Measurements from ENCODE around the gene MRPS22.
A peak's percentile ranks its signal among the peaks of the same experiment; 100 is the strongest.

MRPS22 gene

DNA sequence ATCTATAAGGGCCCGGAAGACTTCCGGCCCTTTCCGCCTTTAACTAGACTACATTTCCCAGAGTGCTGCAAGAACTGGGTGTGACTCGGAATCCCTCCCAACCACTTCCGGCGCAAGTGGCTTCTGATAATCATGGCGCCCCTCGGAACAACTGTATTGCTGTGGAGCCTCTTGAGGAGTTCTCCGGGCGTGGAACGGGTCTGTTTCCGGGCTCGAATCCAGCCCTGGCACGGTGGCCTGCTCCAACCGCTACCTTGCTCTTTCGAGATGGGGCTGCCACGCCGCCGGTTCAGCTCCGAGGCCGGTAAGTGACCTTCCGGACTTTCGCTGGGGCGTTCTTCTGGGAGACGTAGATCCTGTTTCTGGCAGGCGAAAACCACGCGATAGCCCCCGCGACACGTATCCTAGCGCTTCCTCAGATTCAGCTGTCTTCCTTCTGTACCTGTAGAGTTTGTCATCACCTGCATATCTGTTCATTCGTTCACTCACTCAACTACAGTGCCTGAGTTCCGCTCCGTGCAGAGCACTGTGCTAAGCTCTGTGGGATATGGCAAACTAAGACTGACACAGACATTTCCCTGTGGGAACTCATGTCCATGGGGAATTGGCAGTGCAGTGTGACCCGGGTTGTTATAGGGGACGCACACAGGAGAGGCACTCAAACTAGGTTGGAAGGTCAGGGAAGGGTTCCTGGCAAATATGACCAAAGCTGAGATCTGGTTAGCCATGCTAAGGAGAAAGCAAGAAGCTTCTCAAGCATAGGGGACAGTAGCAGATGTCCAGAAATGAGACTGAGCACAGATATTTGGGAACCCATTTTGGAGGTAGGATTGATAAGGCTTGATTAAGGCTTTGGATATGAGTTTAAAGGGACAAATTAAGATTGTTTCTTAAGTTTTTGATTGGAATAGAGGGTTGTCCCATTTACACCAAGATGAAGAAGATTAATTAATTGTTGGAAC is at the start of gene MRPS22:
Gene MRPS22, plus strand, starts transcription at position 126 of the 962 bp plus-strand sequence. Its CDS starts 7 bp downstream, at position 133.
- Histone ChIP-seq H3K36me3 (ENCODE audit: insufficient read depth, low read depth, low read length) (peaks cover 26% of the 10 kb centered on the region), H3K27me3 (ENCODE audit: insufficient read depth, low read length) (peaks cover 36% of the 10 kb centered on the region), H3K4me1 (ENCODE audit: insufficient read depth, low read length) (peaks cover 3% of the 10 kb centered on the region; the same call in 1 of the 2 replicates), H3K4me3 (ENCODE audit: low read length) (peak within 1 kb of the TSS; percentile 98), H3K9me3 (ENCODE audit: insufficient read depth, low read depth, low read length) (no peaks in the 10 kb centered on the region), H3K27ac (ENCODE audit: low read length) (peak within 1 kb of the TSS; percentile 76), H3K9ac (ENCODE audit: low read depth, low read length) (peak within 1 kb of the TSS; percentile 90)

DNA sequence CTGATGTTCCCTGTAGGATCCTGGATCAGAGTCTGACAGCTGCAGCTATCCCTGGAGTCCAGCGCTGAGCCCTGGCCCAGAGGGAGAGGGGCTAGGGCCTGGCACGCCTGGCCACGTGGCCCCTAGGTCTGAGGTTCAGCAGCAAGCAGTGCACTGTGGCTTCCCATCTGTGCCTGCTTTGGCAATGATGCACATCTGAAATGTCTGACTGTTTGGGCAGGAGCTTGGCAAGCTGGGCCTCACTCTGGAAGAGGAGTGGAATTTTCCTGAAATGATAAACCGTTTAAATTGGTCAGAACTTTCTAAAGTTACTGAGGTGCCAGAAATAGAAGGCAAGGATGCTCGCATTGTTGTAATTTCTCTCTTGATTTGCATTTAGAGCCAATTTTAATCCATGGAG is 48.8 kb upstream of the MRPS22 start:
- Histone ChIP-seq H3K9ac (ENCODE audit: low read depth, low read length) (no peak overlapping the region), H3K4me1 (ENCODE audit: insufficient read depth, low read length) (no peaks in the 10 kb centered on the region), H3K36me3 (ENCODE audit: insufficient read depth, low read depth, low read length) (no peaks in the 10 kb centered on the region), H3K27ac (ENCODE audit: low read length) (no peak overlapping the region), H3K9me3 (ENCODE audit: insufficient read depth, low read depth, low read length) (no peaks in the 10 kb centered on the region), H3K4me3 (ENCODE audit: low read length) (no peak overlapping the region), H3K27me3 (ENCODE audit: insufficient read depth, low read length) (no peaks in the 10 kb centered on the region)

DNA sequence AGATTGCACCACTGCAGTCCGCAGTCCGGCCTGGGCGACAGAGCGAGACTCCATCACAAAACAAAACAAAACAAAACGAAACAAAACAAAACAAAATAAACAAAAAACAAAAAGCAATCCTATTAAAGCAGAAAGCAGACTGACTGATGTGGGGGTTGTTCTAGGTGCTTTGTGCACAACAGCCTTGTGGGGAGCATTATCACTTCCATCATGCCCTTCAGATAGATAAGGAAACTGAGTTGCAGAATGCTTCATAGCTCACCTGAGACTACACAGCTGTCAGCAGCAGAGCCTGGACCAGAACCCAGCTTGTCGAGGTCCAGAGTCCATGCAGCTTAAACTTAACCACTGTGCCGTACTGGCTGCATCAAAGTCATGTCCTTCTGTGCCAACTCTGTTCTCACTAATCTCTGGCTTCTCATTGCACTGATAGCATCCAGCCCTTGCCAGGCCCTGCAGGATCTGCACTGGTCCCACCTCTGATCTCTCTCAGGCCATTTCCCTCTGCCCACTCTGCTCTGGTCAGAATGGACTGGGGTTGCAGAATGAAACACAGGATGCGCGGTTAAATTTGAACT is 47.6 kb upstream of the MRPS22 start:
- H3K36me3 ChIP-seq (ENCODE audit: insufficient read depth, low read depth, low read length): no peaks in the 10 kb centered on the region
- no peak overlapping the region for H3K9ac ChIP-seq (ENCODE audit: low read depth, low read length)
- no peak overlapping the region for H3K27ac ChIP-seq (ENCODE audit: low read length)
- no peak overlapping the region for H3K4me3 ChIP-seq (ENCODE audit: low read length)
- H3K27me3 ChIP-seq (ENCODE audit: insufficient read depth, low read length): no peaks in the 10 kb centered on the region
- H3K4me1 ChIP-seq (ENCODE audit: insufficient read depth, low read length): no peaks in the 10 kb centered on the region
- no peaks in the 10 kb centered on the region for H3K9me3 ChIP-seq (ENCODE audit: insufficient read depth, low read depth, low read length)

DNA sequence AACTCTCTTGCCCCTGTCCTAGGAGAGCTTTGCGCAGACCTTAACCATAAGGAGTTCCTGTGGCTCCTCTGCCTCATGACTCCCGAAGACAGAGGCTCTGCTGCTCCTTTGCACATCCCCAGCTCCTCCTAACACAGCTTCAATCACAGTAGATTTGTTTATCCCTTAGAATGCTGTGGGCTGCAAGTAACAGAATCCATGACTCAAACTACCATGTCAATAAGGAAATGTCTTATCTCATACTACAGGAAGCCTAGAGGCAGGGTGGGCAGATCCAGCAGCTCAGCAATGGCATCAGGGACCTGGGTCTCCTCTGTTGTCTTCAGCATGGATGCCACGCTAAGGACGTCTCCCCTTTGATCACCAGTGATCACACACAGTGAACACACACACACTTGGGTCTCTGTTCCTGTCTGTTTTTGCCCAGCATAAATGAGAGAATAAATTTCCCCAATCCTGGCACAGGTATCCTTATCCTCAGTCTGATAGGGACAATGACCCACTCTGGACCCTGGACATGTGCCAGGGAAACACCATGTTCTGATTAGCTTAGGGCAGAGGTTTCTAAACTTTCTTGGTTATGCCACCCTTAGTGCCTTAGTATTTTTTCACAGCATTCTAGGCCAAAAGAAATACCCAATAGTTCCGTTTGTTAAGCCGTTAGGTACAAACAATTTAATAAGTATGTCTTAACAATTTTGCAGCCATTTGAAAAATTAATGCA is 46.1 kb upstream of the MRPS22 start:
- Histone ChIP-seq H3K9me3 (ENCODE audit: insufficient read depth, low read depth, low read length) (no peaks in the 10 kb centered on the region), H3K27me3 (ENCODE audit: insufficient read depth, low read length) (no peaks in the 10 kb centered on the region), H3K9ac (ENCODE audit: low read depth, low read length) (no peak overlapping the region), H3K27ac (ENCODE audit: low read length) (no peak overlapping the region), H3K4me3 (ENCODE audit: low read length) (no peak overlapping the region), H3K4me1 (ENCODE audit: insufficient read depth, low read length) (no peaks in the 10 kb centered on the region), H3K36me3 (ENCODE audit: insufficient read depth, low read depth, low read length) (no peaks in the 10 kb centered on the region)

DNA sequence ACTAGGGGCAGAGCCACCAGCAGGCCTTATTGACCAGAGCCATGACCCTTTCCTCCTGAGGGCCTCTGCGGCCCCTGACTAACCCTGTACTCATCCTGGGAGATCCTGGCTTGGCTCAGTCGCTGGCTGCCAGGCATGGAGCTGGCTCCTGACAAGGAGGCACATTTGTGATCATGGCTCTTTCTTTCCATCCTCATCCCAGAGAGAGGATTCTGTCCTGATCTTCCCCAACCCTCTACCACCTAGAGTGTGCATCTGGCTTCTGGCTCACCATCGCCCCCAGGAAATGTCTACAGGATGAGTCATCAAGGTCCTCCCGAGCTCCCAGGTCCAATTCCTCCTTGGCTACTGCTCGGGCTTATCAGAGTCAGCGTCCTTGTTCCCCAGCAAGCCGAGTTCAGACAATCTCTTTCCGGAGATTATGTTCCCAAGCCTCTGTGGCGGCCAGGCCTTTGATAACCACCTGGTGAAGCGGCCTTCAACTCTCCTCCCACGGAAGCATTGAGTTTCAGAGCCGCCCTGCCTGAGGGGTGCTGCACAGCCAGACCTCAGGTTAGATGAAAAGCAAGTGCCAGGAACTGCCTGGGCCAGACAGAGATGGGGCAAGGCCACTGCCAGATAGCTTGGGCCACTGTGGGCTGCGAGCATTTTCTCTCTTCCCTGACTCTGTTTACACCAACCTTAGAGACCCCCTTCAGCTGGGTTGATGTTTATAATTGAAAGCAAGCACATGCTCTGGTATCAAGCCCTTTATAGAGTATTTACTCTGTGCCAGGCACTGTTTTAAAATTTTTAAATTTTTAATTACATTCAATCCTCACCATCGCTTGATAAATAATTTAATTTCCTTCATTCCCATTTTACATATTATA is 44.3 kb upstream of the MRPS22 start:
- no peak overlapping the region for H3K27ac ChIP-seq (ENCODE audit: low read length)
- no peaks in the 10 kb centered on the region; the same call in 1 of the 2 replicates for H3K4me1 ChIP-seq (ENCODE audit: insufficient read depth, low read length)
- H3K9ac ChIP-seq (ENCODE audit: low read depth, low read length): no peak overlapping the region

DNA sequence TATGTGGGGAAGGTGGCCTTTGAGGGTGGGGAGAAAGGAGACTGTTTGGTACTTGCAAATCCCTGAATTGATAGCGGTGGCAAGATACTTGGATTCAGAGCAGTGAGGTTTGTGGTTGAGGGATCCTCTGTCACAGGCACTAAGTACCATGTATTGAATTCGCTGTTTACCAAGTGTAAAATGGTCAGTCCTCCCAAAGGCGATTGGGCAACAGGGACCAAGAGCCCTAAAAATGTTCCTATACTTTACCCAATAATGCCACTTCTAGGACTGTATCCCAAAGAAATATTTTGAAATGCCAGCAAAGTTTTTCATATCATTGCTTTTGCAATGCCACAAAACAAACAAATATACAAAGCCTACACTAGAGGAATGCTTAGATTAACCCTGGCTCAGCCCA is 43.4 kb upstream of the MRPS22 start:
- Histone ChIP-seq H3K36me3 (ENCODE audit: insufficient read depth, low read depth, low read length) (no peaks in the 10 kb centered on the region), H3K27ac (ENCODE audit: low read length) (no peak overlapping the region), H3K27me3 (ENCODE audit: insufficient read depth, low read length) (no peaks in the 10 kb centered on the region), H3K4me1 (ENCODE audit: insufficient read depth, low read length) (no peaks in the 10 kb centered on the region; the same call in 1 of the 2 replicates), H3K9ac (ENCODE audit: low read depth, low read length) (no peak overlapping the region), H3K4me3 (ENCODE audit: low read length) (no peak overlapping the region), H3K9me3 (ENCODE audit: insufficient read depth, low read depth, low read length) (no peaks in the 10 kb centered on the region)

More for the DNA sequence above, 44.3 kb upstream of the MRPS22 start:
- H3K36me3 ChIP-seq (ENCODE audit: insufficient read depth, low read depth, low read length): no peaks in the 10 kb centered on the region
- H3K4me3 ChIP-seq (ENCODE audit: low read length): no peak overlapping the region
- H3K9me3 ChIP-seq (ENCODE audit: insufficient read depth, low read depth, low read length): no peaks in the 10 kb centered on the region
- H3K27me3 ChIP-seq (ENCODE audit: insufficient read depth, low read length): no peaks in the 10 kb centered on the region

DNA sequence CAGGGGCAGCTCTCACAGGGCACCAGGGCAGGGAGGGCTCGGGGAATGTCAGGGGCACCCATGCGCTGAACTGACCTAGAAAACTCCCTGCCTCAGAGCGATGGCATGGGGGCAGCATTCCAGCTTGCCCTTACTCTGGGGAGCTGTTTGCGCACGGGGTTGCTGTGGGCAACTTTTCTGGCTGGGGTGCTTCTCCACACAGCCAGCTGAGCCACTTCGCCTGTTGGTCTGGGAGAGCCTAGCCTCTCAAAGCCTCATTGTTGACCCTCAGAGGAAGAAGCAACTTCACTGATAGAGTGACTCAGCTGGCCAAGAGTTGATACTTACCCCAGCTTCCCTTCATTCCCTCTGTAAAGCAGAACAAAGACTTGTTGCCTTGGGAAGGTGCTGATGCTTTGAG is 42.6 kb upstream of the MRPS22 start:
- Histone ChIP-seq H3K36me3 (ENCODE audit: insufficient read depth, low read depth, low read length) (no peaks in the 10 kb centered on the region), H3K4me1 (ENCODE audit: insufficient read depth, low read length) (no peaks in the 10 kb centered on the region; the same call in 1 of the 2 replicates), H3K9ac (ENCODE audit: low read depth, low read length) (no peak overlapping the region), H3K4me3 (ENCODE audit: low read length) (no peak overlapping the region), H3K27me3 (ENCODE audit: insufficient read depth, low read length) (no peaks in the 10 kb centered on the region), H3K9me3 (ENCODE audit: insufficient read depth, low read depth, low read length) (no peaks in the 10 kb centered on the region), H3K27ac (ENCODE audit: low read length) (no peak overlapping the region)

DNA sequence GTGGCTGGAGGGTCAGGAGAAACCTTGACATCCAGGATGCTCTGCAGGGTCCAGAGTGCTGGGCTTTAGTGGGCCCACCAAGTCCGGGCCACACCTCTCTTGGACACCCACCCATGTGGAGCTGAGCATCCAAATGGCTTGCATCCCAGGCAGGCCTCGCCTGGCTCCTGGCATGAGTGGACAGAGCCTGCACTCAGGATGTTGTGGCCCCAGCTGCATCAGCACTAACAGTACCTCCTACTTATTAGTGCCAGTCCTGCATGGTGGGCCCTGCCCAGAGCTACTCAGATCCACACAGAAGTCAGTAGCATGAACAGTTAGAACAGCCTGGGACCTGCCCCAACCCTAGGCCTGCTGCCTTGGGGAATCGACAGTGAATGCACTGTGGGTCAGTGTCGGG is 42.2 kb upstream of the MRPS22 start:
- Histone ChIP-seq H3K27ac (ENCODE audit: low read length) (no peak overlapping the region), H3K36me3 (ENCODE audit: insufficient read depth, low read depth, low read length) (no peaks in the 10 kb centered on the region), H3K4me1 (ENCODE audit: insufficient read depth, low read length) (no peaks in the 10 kb centered on the region; the same call in 1 of the 2 replicates), H3K9me3 (ENCODE audit: insufficient read depth, low read depth, low read length) (no peaks in the 10 kb centered on the region), H3K4me3 (ENCODE audit: low read length) (no peak overlapping the region), H3K27me3 (ENCODE audit: insufficient read depth, low read length) (no peaks in the 10 kb centered on the region), H3K9ac (ENCODE audit: low read depth, low read length) (no peak overlapping the region)

DNA sequence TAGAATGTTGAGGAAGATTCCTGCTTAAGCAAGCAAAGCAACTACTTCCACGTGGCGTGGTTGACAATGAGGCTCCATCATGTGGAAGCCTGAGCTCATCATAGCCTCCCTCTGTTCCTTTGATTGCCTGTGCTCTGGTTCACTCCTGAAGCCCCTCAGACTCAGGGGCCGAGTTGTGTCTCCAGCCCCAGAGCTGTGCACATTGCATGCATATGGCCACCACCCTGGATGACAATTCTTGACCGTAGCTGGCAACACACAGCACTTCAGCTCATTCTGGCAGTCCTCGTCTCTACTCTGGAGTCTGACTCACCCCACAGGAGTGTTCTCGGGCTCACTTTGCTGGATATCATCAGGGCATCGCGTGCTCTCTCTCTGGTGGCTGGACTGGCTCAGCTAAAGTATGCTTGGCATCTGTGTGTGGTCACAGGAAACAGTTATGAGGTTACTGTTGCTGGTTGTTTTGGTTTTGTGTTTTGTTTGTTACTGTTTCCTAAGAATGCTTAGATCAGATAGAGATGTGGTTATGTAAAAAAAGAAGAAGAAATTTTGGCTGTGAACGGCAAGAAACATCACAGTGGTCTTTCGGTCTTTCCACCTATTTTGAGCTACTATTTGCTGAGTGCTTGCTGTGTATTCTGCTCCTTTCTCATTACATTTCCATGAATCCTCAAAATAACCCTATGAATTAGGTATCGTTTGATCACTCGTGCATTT is 41.6 kb upstream of the MRPS22 start:
- Histone ChIP-seq H3K27me3 (ENCODE audit: insufficient read depth, low read length) (no peaks in the 10 kb centered on the region), H3K9ac (ENCODE audit: low read depth, low read length) (no peak overlapping the region), H3K4me3 (ENCODE audit: low read length) (no peak overlapping the region), H3K4me1 (ENCODE audit: insufficient read depth, low read length) (no peaks in the 10 kb centered on the region; the same call in 1 of the 2 replicates), H3K9me3 (ENCODE audit: insufficient read depth, low read depth, low read length) (no peaks in the 10 kb centered on the region), H3K36me3 (ENCODE audit: insufficient read depth, low read depth, low read length) (no peaks in the 10 kb centered on the region), H3K27ac (ENCODE audit: low read length) (no peak overlapping the region)

DNA sequence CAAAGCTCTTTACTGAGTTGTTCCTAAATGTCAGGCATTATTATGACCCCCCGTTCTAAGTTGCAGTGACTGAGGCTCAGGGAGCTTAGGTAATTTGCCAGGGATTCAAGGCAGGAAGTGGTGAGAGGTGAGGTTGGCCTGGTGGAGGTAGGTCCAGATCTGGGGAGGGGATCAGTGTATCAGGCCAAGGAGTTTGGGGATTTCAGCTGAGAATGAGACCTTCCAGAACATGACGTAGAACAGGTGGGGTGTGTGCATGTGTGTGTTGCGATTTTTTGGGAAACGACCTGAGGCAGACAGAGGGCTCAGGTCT is 41.1 kb upstream of the MRPS22 start:
- Histone ChIP-seq H3K4me3 (ENCODE audit: low read length) (no peak overlapping the region), H3K36me3 (ENCODE audit: insufficient read depth, low read depth, low read length) (no peaks in the 10 kb centered on the region), H3K27me3 (ENCODE audit: insufficient read depth, low read length) (no peaks in the 10 kb centered on the region), H3K9ac (ENCODE audit: low read depth, low read length) (no peak overlapping the region), H3K4me1 (ENCODE audit: insufficient read depth, low read length) (no peaks in the 10 kb centered on the region; the same call in 1 of the 2 replicates), H3K27ac (ENCODE audit: low read length) (no peak overlapping the region), H3K9me3 (ENCODE audit: insufficient read depth, low read depth, low read length) (no peaks in the 10 kb centered on the region)
